Activated T-helper 2 cell treated with anti-CD3 and anti-CD28 coated beads, Interferon-gamma antibody, Interleukin-2, Interleukin-4, amounts not matched to agents 10 μg/mL and 5 μg/mL and 100 μg/mL, durations not matched to agents 14 hours and 24 hours and 36 hours (primary cell): Measurements from ENCODE around the gene CREB3L2. TPM values are rescaled to one million over a fixed set of nuclear protein-coding genes. Genes with fewer than 3 reads are reported as not detected.
"Not testable (repeated sequence)": the region's sequence is repeated elsewhere in the genome, so short reads cannot be mapped to it uniquely, and the experiment has no call there.

Experiments
- DNase-seq: peaks from one replicate; pipeline ENCODE4 v3.0.0; 2021; ENCODE audit warnings: low spot score
- H3K27ac Mint-ChIP-seq: one replicate; pipeline ENCODE4 v1.8.0; 2021; ENCODE audit warnings: mixed read lengths
- H3K27me3 Mint-ChIP-seq: one replicate; pipeline ENCODE4 v1.8.0; 2021; ENCODE audit warnings: low read depth, mixed read lengths
- H3K36me3 Mint-ChIP-seq: one replicate; pipeline ENCODE4 v1.8.0; 2021; ENCODE audit warnings: low read depth, mixed read lengths
- H3K4me1 Mint-ChIP-seq: one replicate; pipeline ENCODE4 v1.8.0; 2021; ENCODE audit warnings: low read depth, mixed read lengths
- H3K4me3 Mint-ChIP-seq: one replicate; pipeline ENCODE4 v1.8.0; 2021; ENCODE audit warnings: low read depth, mild to moderate bottlenecking, moderate library complexity, mixed read lengths
- H3K9me3 Mint-ChIP-seq: one replicate; pipeline ENCODE4 v1.8.0; 2021; ENCODE audit warnings: mixed read lengths
- intact Hi-C: fragments of 100-400 bp; cut with micrococcal nuclease; formaldehyde crosslinking; loops from one replicate; pipeline ENCODE4 v1.15.1; 2023
- total RNA-seq: library from RNA; stranded (reverse); gene quantifications from 2 replicates; pipeline ENCODE4 v1.2.3, GENCODE V29; 2022

Gene CREB3L2
- total RNA-seq, 1 donor from 2014 or later = 58.6 TPM

- Mint-ChIP-seq H3K4me1 (peaks cover 4% of the 10 kb centered on the region), H3K27ac (no peak overlapping the region), H3K36me3 (no peaks in the 10 kb centered on the region), H3K9me3 (no peaks in the 10 kb centered on the region), H3K27me3 (peaks cover 65% of the 10 kb centered on the region), H3K4me3 (no peak overlapping the region)
- DNase-seq = no peak
- intact Hi-C loops = no loop called here
These were observed 155.4 kb downstream of the CREB3L2 start for GRCh38 chr7:137846549-137846826.

GRCh38 chr7:137844677-137845425 is 157.0 kb downstream of the CREB3L2 start:
- intact Hi-C loops = no loop called here
- no peak overlapping the region for H3K4me3 Mint-ChIP-seq
- DNase-seq = no peak
- no peaks in the 10 kb centered on the region for H3K36me3 Mint-ChIP-seq
- H3K27me3 Mint-ChIP-seq = peaks cover 63% of the 10 kb centered on the region
- H3K4me1 Mint-ChIP-seq = peaks cover 1% of the 10 kb centered on the region
- no peaks in the 10 kb centered on the region for H3K9me3 Mint-ChIP-seq
- no peak overlapping the region for H3K27ac Mint-ChIP-seq

- peaks cover 37% of the 10 kb centered on the region for H3K27me3 Mint-ChIP-seq
- H3K4me1 Mint-ChIP-seq = no peaks in the 10 kb centered on the region
- H3K4me3 Mint-ChIP-seq = no peak overlapping the region
- intact Hi-C loops = no loop called here
- H3K9me3 Mint-ChIP-seq = no peaks in the 10 kb centered on the region
- DNase-seq = no peak
- H3K36me3 Mint-ChIP-seq = no peaks in the 10 kb centered on the region
- no peak overlapping the region for H3K27ac Mint-ChIP-seq
These were observed 161.7 kb downstream of the CREB3L2 start for GRCh38 chr7:137839903-137840779.

GRCh38 chr7:137838706-137839315 is 163.1 kb downstream of the CREB3L2 start:
- Mint-ChIP-seq H3K27ac (no peak overlapping the region), H3K27me3 (peaks cover 24% of the 10 kb centered on the region), H3K4me1 (no peaks in the 10 kb centered on the region), H3K9me3 (no peaks in the 10 kb centered on the region), H3K36me3 (no peaks in the 10 kb centered on the region), H3K4me3 (no peak overlapping the region)
- DNase-seq = no peak
- intact Hi-C loops = no loop called here

- intact Hi-C loops = no loop called here
- Mint-ChIP-seq H3K9me3 (peaks cover 13% of the 10 kb centered on the region), H3K4me1 (no peaks in the 10 kb centered on the region), H3K27ac (no peak overlapping the region), H3K36me3 (no peaks in the 10 kb centered on the region), H3K27me3 (peaks cover 14% of the 10 kb centered on the region), H3K4me3 (no peak overlapping the region)
- DNase-seq = no peak
These were observed 165.3 kb downstream of the CREB3L2 start for GRCh38 chr7:137836541-137836940.

- Mint-ChIP-seq H3K36me3 (no peaks in the 10 kb centered on the region), H3K27ac (no peak overlapping the region), H3K4me3 (no peak overlapping the region), H3K27me3 (peaks cover 14% of the 10 kb centered on the region), H3K4me1 (no peaks in the 10 kb centered on the region), H3K9me3 (peaks cover 14% of the 10 kb centered on the region)
- DNase-seq = no peak
- intact Hi-C loops = no loop called here
These were observed 165.8 kb downstream of the CREB3L2 start for GRCh38 chr7:137836113-137836509.

GRCh38 chr7:137835486-137836112 is 166.3 kb downstream of the CREB3L2 start:
- Mint-ChIP-seq H3K4me3 (no peak overlapping the region), H3K4me1 (no peaks in the 10 kb centered on the region), H3K27me3 (peaks cover 13% of the 10 kb centered on the region), H3K27ac (no peak overlapping the region), H3K36me3 (no peaks in the 10 kb centered on the region), H3K9me3 (peaks cover 17% of the 10 kb centered on the region)
- intact Hi-C loops = no loop called here
- DNase-seq = no peak

- no peak overlapping the region for H3K4me3 Mint-ChIP-seq
- no peak overlapping the region for H3K27ac Mint-ChIP-seq
- H3K9me3 Mint-ChIP-seq = peaks cover 17% of the 10 kb centered on the region
- H3K36me3 Mint-ChIP-seq = no peaks in the 10 kb centered on the region
- no peaks in the 10 kb centered on the region for H3K4me1 Mint-ChIP-seq
- no peak for DNase-seq
- intact Hi-C loops = no loop called here
- peaks cover 8% of the 10 kb centered on the region for H3K27me3 Mint-ChIP-seq
These were observed 167.3 kb downstream of the CREB3L2 start for GRCh38 chr7:137834552-137834951.

GRCh38 chr7:137832990-137833389 is 168.9 kb downstream of the CREB3L2 start:
- H3K27me3 Mint-ChIP-seq, intact Hi-C loops, H3K4me3 Mint-ChIP-seq, DNase-seq, H3K36me3 Mint-ChIP-seq, H3K27ac Mint-ChIP-seq, H3K4me1 Mint-ChIP-seq: not testable (repeated sequence)
- peaks cover 17% of the 10 kb centered on the region for H3K9me3 Mint-ChIP-seq

- Mint-ChIP-seq H3K36me3 (no peaks in the 10 kb centered on the region), H3K4me3 (no peak overlapping the region), H3K4me1 (no peaks in the 10 kb centered on the region), H3K27me3 (peaks cover 3% of the 10 kb centered on the region), H3K9me3 (peaks cover 17% of the 10 kb centered on the region), H3K27ac (no peak overlapping the region)
- no peak for DNase-seq
- intact Hi-C loops = no loop called here
These were observed 169.5 kb downstream of the CREB3L2 start for GRCh38 chr7:137832382-137832781.

- H3K4me1 Mint-ChIP-seq, H3K36me3 Mint-ChIP-seq, intact Hi-C loops, H3K27ac Mint-ChIP-seq, H3K27me3 Mint-ChIP-seq, DNase-seq, H3K4me3 Mint-ChIP-seq: not testable (repeated sequence)
- peaks cover 17% of the 10 kb centered on the region for H3K9me3 Mint-ChIP-seq
These were observed 170.3 kb downstream of the CREB3L2 start for GRCh38 chr7:137831555-137831954.

GRCh38 chr7:137829337-137829992 is 172.4 kb downstream of the CREB3L2 start:
- Mint-ChIP-seq H3K27ac (no peak overlapping the region), H3K4me3 (no peak overlapping the region), H3K9me3 (peaks cover 17% of the 10 kb centered on the region), H3K4me1 (no peaks in the 10 kb centered on the region), H3K36me3 (no peaks in the 10 kb centered on the region), H3K27me3 (peaks cover 1% of the 10 kb centered on the region)
- DNase-seq = no peak
- intact Hi-C loops = no loop called here
